AML-193 (cell line): Measurements from ENCODE around the gene DET1.
"Not testable (repeated sequence)": the region's sequence is repeated elsewhere in the genome, so short reads cannot be mapped to it uniquely, and the experiment has no call there.

Experiments used
- DNase-seq, 2 experiments: peaks; one replicate each; lab custom pipeline; 2025; lab: John Stamatoyannopoulos, UW

Gene DET1

GRCh38 chr15:88497109-88497765 is 49.2 kb downstream of the DET1 start:
- no peak for DNase-seq

- no peak for DNase-seq
Measured at GRCh38 chr15:88493844-88494243, 52.6 kb downstream of the DET1 start.

GRCh38 chr15:88491158-88491557 is 55.3 kb downstream of the DET1 start:
- no peak for DNase-seq

- no peak for DNase-seq
Measured at GRCh38 chr15:88490036-88490435, 56.4 kb downstream of the DET1 start.

GRCh38 chr15:88489321-88489720 is 57.2 kb downstream of the DET1 start:
- no peak for DNase-seq

- DNase-seq: no peak
Measured at GRCh38 chr15:88487796-88488523, 58.5 kb downstream of the DET1 start.

- no peak for DNase-seq
Measured at GRCh38 chr15:88487178-88487795, 59.2 kb downstream of the DET1 start.

GRCh38 chr15:88484682-88485331 is 61.7 kb downstream of the DET1 start:
- DNase-seq: no peak

- no peak for DNase-seq
Measured at GRCh38 chr15:88482263-88482662, 64.2 kb downstream of the DET1 start.

GRCh38 chr15:88480981-88481380 is 65.5 kb downstream of the DET1 start:
- DNase-seq: no peak

- no peak for DNase-seq
Measured at GRCh38 chr15:88479169-88479568, 67.3 kb downstream of the DET1 start.

GRCh38 chr15:88477904-88478303 is 68.6 kb downstream of the DET1 start:
- DNase-seq: no peak

- no peak for DNase-seq
Measured at GRCh38 chr15:88477126-88477525, 69.4 kb downstream of the DET1 start.

GRCh38 chr15:88476635-88477060 is 69.8 kb downstream of the DET1 start:
- peak; percentile 23 to 42 for DNase-seq

GRCh38 chr15:88473661-88474293 is 72.7 kb downstream of the DET1 start:
- DNase-seq: not testable (repeated sequence)

GRCh38 chr15:88472225-88472624 is 74.3 kb downstream of the DET1 start:
- DNase-seq: no peak

GRCh38 chr15:88470625-88471372 is 75.7 kb downstream of the DET1 start:
- peak in 1 of 2 experiments; percentile 6 for DNase-seq

GRCh38 chr15:88469321-88469720 is 77.2 kb downstream of the DET1 start:
- no peak for DNase-seq

GRCh38 chr15:88468721-88469120 is 77.8 kb downstream of the DET1 start:
- not testable (repeated sequence) for DNase-seq

GRCh38 chr15:88467935-88468528 is 78.4 kb downstream of the DET1 start:
- DNase-seq: no peak
